ENCODE measurements around the gene ASPM. TPM values are rescaled to one million over a fixed set of nuclear protein-coding genes. Genes with fewer than 3 reads are reported as not detected.
"Not testable (repeated sequence)": the region's sequence is repeated elsewhere in the genome, so short reads cannot be mapped to it uniquely, and the experiment has no call there.

The ASPM gene
- polyA plus RNA-seq, 5 donors, result 11.7 to 53.9 (median 25.1) TPM

- no peak for DNase-seq
Measured at GRCh38 chr1:197081117-197081753, 65.2 kb downstream of the ASPM start.

- DNase-seq, result no peak
Measured at GRCh38 chr1:197080323-197080722, 66.1 kb downstream of the ASPM start.

- no peak for DNase-seq
Measured at GRCh38 chr1:197076585-197076984, 69.9 kb downstream of the ASPM start.

- DNase-seq, result no peak
Measured at GRCh38 chr1:197073978-197074377, 72.5 kb downstream of the ASPM start.

GRCh38 chr1:197067457-197067818, 79.0 kb downstream of the ASPM start:
- no peak for DNase-seq

- no peak for DNase-seq
Measured at GRCh38 chr1:197066719-197067456, 79.6 kb downstream of the ASPM start, which contains the start of gene F13B. TSS of gene F13B (minus strand) at chr1:197067260. CDS start at chr1:197067223, 37 bp downstream.

- no peak for DNase-seq
Measured at GRCh38 chr1:197066277-197066676, 80.2 kb downstream of the ASPM start.

- DNase-seq, result no peak
Measured at GRCh38 chr1:197065559-197065958, 80.9 kb downstream of the ASPM start.

- DNase-seq, result no peak
Measured at GRCh38 chr1:197063212-197063611, 83.3 kb downstream of the ASPM start.

- DNase-seq, result no peak
Measured at GRCh38 chr1:197062692-197063091, 83.8 kb downstream of the ASPM start.

- DNase-seq, result no peak
Measured at GRCh38 chr1:197049100-197049499, 97.4 kb downstream of the ASPM start.

- no peak for DNase-seq
Measured at GRCh38 chr1:197042676-197043341, 103.7 kb downstream of the ASPM start.

- no peak for DNase-seq
Measured at GRCh38 chr1:197041486-197042353, 104.7 kb downstream of the ASPM start.

GRCh38 chr1:197036861-197037260, 109.6 kb downstream of the ASPM start:
- DNase-seq, result no peak

- not testable (repeated sequence) for DNase-seq
Measured at GRCh38 chr1:197034631-197035339, 111.7 kb downstream of the ASPM start.

Other genes with a start within 250 kb of the ASPM start
- gene CFHR2, start 202.9 kb downstream of the ASPM start, polyA plus RNA-seq (ENCODE audit: insufficient read depth in 1 of 5, insufficient read length in 5 of 5, low replicate concordance in 1 of 5), result under 1 TPM in 2 of 5 donors, not detected in 3; 0.14 to 0.69 TPM
- not detected for gene CFHR5, start 169.1 kb downstream of the ASPM start, polyA plus RNA-seq (ENCODE audit: insufficient read depth in 1 of 5, insufficient read length in 5 of 5, low replicate concordance in 1 of 5)
- under 1 TPM in 2 of 5 donors, not detected in 3; 0.19 to 0.59 TPM for gene F13B, start 79.4 kb downstream of the ASPM start, polyA plus RNA-seq (ENCODE audit: insufficient read depth in 1 of 5, insufficient read length in 5 of 5, low replicate concordance in 1 of 5)
- 10 to 100 TPM; 12.0 to 23.6 (median 19.9) TPM for gene ZBTB41, start 54.6 kb upstream of the ASPM start, polyA plus RNA-seq (ENCODE audit: insufficient read depth in 1 of 5, insufficient read length in 5 of 5, low replicate concordance in 1 of 5)
- gene CRB1, start 121.6 kb upstream of the ASPM start, polyA plus RNA-seq (ENCODE audit: insufficient read depth in 1 of 5, insufficient read length in 5 of 5, low replicate concordance in 1 of 5), result under 1 TPM; 0.25 to 0.52 (median 0.32) TPM

Data from right lung (tissue), 5 donors.